ENCODE results near the gene FASTKD1. TPM values are rescaled to one million over a fixed set of nuclear protein-coding genes. Genes with fewer than 3 reads are reported as not detected.
"Not testable (repeated sequence)": the region's sequence is repeated elsewhere in the genome, so short reads cannot be mapped to it uniquely, and the experiment has no call there.

FASTKD1 gene
- total and polyA plus RNA-seq, 2 donors (not counting 3 experiments of a cell fraction or from before 2014, with no cell fraction given), result 8.9 to 32.2 TPM

- Histone ChIP-seq H3K9ac (replicated peaks; ENCODE audit: extremely low read depth, insufficient read depth, low read length) (no peak overlapping the region), H3K4me2 (ENCODE audit: insufficient read depth, low read length) (no peak overlapping the region), H3K9me1 (replicated peaks; ENCODE audit: control insufficient read depth, extremely low read depth, insufficient read depth, low read length) (no peaks in the 10 kb centered on the region), H3K4me3 (replicated peaks in 1 of 3; ENCODE audit: insufficient read depth in 1 of 3, low read depth in 1 of 3, low read length in 3 of 3) (no peak overlapping the region), H3K79me2 (ENCODE audit: control insufficient read depth, insufficient read depth, low read length) (no peaks in the 10 kb centered on the region), H3K27ac (ENCODE audit: insufficient read depth, low read depth, low read length) (no peak overlapping the region), H3K27me3 (ENCODE audit: control insufficient read depth in 2 of 2, insufficient read depth in 2 of 2, low read length in 2 of 2) (no peaks in the 10 kb centered on the region), H3K36me3 (ENCODE audit: control insufficient read depth in 2 of 2, extremely low read depth in 1 of 2, insufficient read depth in 2 of 2, low read length in 2 of 2) (no peaks in the 10 kb centered on the region), H3K9me3 (replicated peaks; ENCODE audit: control insufficient read depth, insufficient read depth, low read length) (no peaks in the 10 kb centered on the region), H2AFZ (ENCODE audit: low read depth, low read length) (no peak overlapping the region), H4K20me1 (replicated peaks; ENCODE audit: control insufficient read depth, extremely low read depth, insufficient read depth, low read length) (no peaks in the 10 kb centered on the region), H3K4me1 (ENCODE audit: control insufficient read depth, extremely low read depth, insufficient read depth, low read length) (no peaks in the 10 kb centered on the region)
- no peak for DNase-seq (ENCODE audit: low read depth, low spot score)
- intact Hi-C loops (cut with micrococcal nuclease), result no loop called here
- no peak for TF ChIP-seq MAX (IDR thresholded peaks at IDR 0.05; ENCODE audit: insufficient read depth, insufficient read length)
- no peak for TF ChIP-seq GATA2 (IDR thresholded peaks at IDR 0.05; ENCODE audit: insufficient read depth, insufficient read length, low read depth, low read length)
- TF ChIP-seq JUN (IDR thresholded peaks at IDR 0.05; ENCODE audit: borderline replicate concordance, insufficient read depth, insufficient read length, low read depth), result no peak
- no peak for TF ChIP-seq MYC (IDR thresholded peaks at IDR 0.05; ENCODE audit: low read depth, low read length)
- TF ChIP-seq EZH2 (IDR thresholded peaks at IDR 0.05; ENCODE audit: borderline replicate concordance, low read depth, low read length, severe bottlenecking), result no peak
- no peak for TF ChIP-seq POLR2A (IDR thresholded peaks at IDR 0.05; ENCODE audit: low read depth, low read length)
- TF ChIP-seq CTCF (IDR thresholded peaks at IDR 0.05; ENCODE audit: extremely low read depth in 1 of 2, insufficient read depth in 1 of 2, low read depth in 1 of 2, low read length in 2 of 2), result no peak
- TF ChIP-seq POLR2AphosphoS5 (IDR thresholded peaks at IDR 0.05; ENCODE audit: insufficient read depth, low read depth, low read length), result no peak
- BruUV-seq (replicated peaks), result no TSS peak
- dilution Hi-C loops (cut with MboI; ENCODE audit: extremely low pct_ligation_motif_present, low sequenced_read_pairs), result no loop called here
- ChIA-PET POLR2A (no interaction called here), CTCF (no interaction called here)
- no peak for FAIRE-seq
These were observed 33.5 kb downstream of the FASTKD1 start for GRCh38 chr2:169540146-169540545.

- DNase-seq (ENCODE audit: low read depth, low spot score); intact Hi-C loops (cut with micrococcal nuclease); H3K79me2 ChIP-seq (ENCODE audit: control insufficient read depth, insufficient read depth, low read length); H3K36me3 ChIP-seq (ENCODE audit: control insufficient read depth in 2 of 2, extremely low read depth in 1 of 2, insufficient read depth in 2 of 2, low read length in 2 of 2); H3K4me1 ChIP-seq (ENCODE audit: control insufficient read depth, extremely low read depth, insufficient read depth, low read length); dilution Hi-C loops (cut with MboI; ENCODE audit: extremely low pct_ligation_motif_present, low sequenced_read_pairs); H3K4me2 ChIP-seq (ENCODE audit: insufficient read depth, low read length); H3K9me3 ChIP-seq (replicated peaks; ENCODE audit: control insufficient read depth, insufficient read depth, low read length); BruUV-seq (replicated peaks); H2AFZ ChIP-seq (ENCODE audit: low read depth, low read length); H3K9me1 ChIP-seq (replicated peaks; ENCODE audit: control insufficient read depth, extremely low read depth, insufficient read depth, low read length); POLR2A ChIA-PET; H3K27ac ChIP-seq (ENCODE audit: insufficient read depth, low read depth, low read length); FAIRE-seq; H3K9ac ChIP-seq (replicated peaks; ENCODE audit: extremely low read depth, insufficient read depth, low read length); H3K4me3 ChIP-seq (replicated peaks in 1 of 3; ENCODE audit: insufficient read depth in 1 of 3, low read depth in 1 of 3, low read length in 3 of 3); H4K20me1 ChIP-seq (replicated peaks; ENCODE audit: control insufficient read depth, extremely low read depth, insufficient read depth, low read length); H3K27me3 ChIP-seq (ENCODE audit: control insufficient read depth in 2 of 2, insufficient read depth in 2 of 2, low read length in 2 of 2): not testable (repeated sequence)
- CTCF ChIA-PET, result interaction anchor here (1.2 kb wide), 1 partner anchor 12 kb away, joined by 4 read pairs; no protein-coding TSS in a partner anchor
These were observed 34.2 kb downstream of the FASTKD1 start for GRCh38 chr2:169539460-169539859.
